Neural crest cell (in vitro differentiated cells): ENCODE measurements around the gene TNFAIP3. TPM values are rescaled to one million over a fixed set of nuclear protein-coding genes. Genes with fewer than 3 reads are reported as not detected.

Experiments used
- DNase-seq: peaks from one replicate; pipeline ENCODE4 v3.0.0; 2021; ENCODE audit warnings: low read depth, mixed read lengths, low spot score
- H3K27ac Mint-ChIP-seq: one replicate; pipeline ENCODE4 v1.8.0; 2021; ENCODE audit warnings: mild to moderate bottlenecking, mixed read lengths; ENCODE audit not compliant: unreplicated experiment
- H3K27me3 Mint-ChIP-seq: 2 replicates; pipeline ENCODE4 v1.8.0; 2021; ENCODE audit warnings: low read depth, mild to moderate bottlenecking, mixed read lengths
- H3K36me3 Mint-ChIP-seq: 2 replicates; pipeline ENCODE4 v1.8.0; 2021; ENCODE audit warnings: low read depth, mild to moderate bottlenecking, mixed read lengths
- H3K4me1 Mint-ChIP-seq: 2 replicates; pipeline ENCODE4 v1.8.0; 2021; ENCODE audit warnings: mixed read lengths
- H3K4me3 Mint-ChIP-seq: one replicate; pipeline ENCODE4 v1.8.0; 2021; ENCODE audit warnings: mild to moderate bottlenecking, mixed read lengths
- H3K9me3 Mint-ChIP-seq: 2 replicates; pipeline ENCODE4 v1.8.0; 2021; ENCODE audit warnings: mixed read lengths
- CTCF ChIP-seq: fragments of 200-600 bp; sonication (generic); conservative IDR thresholded peaks from 2 replicates; pipeline ENCODE4 v1.5.0; 2021; ENCODE audit warnings: antibody characterized with exemption, mild to moderate bottlenecking
- total RNA-seq: library from RNA; stranded (reverse); gene quantifications from 2 replicates; pipeline ENCODE4 v1.2.1, GENCODE V29; 2021

Gene TNFAIP3
- total RNA-seq, 1 donor from 2014 or later, result 2.9 TPM

- H3K4me1 Mint-ChIP-seq, result peaks cover 19% of the 10 kb centered on the region
- DNase-seq, result no peak
- H3K9me3 Mint-ChIP-seq, result no peaks in the 10 kb centered on the region
- no peaks in the 10 kb centered on the region for H3K36me3 Mint-ChIP-seq
- H3K27me3 Mint-ChIP-seq, result no peaks in the 10 kb centered on the region
- H3K27ac Mint-ChIP-seq, result no peak overlapping the region
- no peak for TF ChIP-seq CTCF
- H3K4me3 Mint-ChIP-seq, result no peak overlapping the region
These were observed 45.6 kb upstream of the TNFAIP3 start for GRCh38 chr6:137821491-137821890.

DNA sequence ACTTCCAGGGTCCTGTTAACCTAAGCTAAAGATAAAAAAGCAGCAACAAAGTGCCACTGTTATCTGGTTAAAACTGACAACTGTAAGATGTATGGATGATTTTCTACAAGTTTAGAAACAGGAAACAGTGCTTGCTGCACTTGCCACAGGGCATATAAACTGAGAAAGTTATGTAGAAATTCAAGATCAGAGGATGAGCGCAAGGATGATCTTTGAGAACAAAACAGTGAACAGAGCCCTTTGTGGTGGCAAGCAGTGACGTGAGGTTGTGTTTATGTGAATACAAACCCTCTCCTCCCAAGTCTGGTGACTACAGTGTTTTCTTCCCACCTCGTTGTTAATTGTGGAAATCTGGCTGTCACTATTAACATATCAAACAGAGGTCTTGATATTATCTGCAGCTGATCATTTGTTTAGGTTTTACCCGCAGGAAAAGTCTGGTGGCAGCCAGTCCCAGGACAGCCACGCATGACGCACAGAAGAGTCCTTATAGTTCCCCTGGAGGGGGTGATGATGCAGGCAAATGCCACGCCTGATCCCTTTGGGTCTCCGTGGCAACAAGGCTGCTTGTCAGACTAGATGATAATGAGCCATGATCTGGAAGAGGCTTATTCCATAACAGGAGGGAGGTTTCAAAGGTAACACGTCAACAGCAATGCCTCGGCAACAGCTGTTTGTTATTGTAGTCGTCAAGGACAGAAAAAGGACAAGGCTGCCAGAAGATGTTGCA lies 43.1 kb upstream of the TNFAIP3 start:
- Mint-ChIP-seq H3K9me3 (no peaks in the 10 kb centered on the region), H3K4me1 (peaks cover 19% of the 10 kb centered on the region), H3K36me3 (no peaks in the 10 kb centered on the region), H3K27me3 (no peaks in the 10 kb centered on the region), H3K27ac (peak overlapping the region; percentile 98), H3K4me3 (peak overlapping the region; percentile 38)
- DNase-seq, result peak; percentile 30
- no peak for TF ChIP-seq CTCF

- H3K9me3 Mint-ChIP-seq, result no peaks in the 10 kb centered on the region
- H3K27me3 Mint-ChIP-seq, result no peaks in the 10 kb centered on the region
- no peak overlapping the region for H3K4me3 Mint-ChIP-seq
- no peaks in the 10 kb centered on the region for H3K36me3 Mint-ChIP-seq
- H3K27ac Mint-ChIP-seq, result peak overlapping the region; percentile 98
- DNase-seq, result no peak
- TF ChIP-seq CTCF, result no peak
- H3K4me1 Mint-ChIP-seq, result peaks cover 19% of the 10 kb centered on the region
These were observed 42.5 kb upstream of the TNFAIP3 start for GRCh38 chr6:137824556-137824879.

GRCh38 chr6:137824896-137825295 lies 42.2 kb upstream of the TNFAIP3 start:
- Mint-ChIP-seq H3K4me1 (peaks cover 19% of the 10 kb centered on the region), H3K27ac (no peak overlapping the region), H3K36me3 (no peaks in the 10 kb centered on the region), H3K9me3 (no peaks in the 10 kb centered on the region), H3K27me3 (no peaks in the 10 kb centered on the region), H3K4me3 (no peak overlapping the region)
- no peak for DNase-seq
- TF ChIP-seq CTCF, result no peak

GRCh38 chr6:137827411-137827940 lies 39.6 kb upstream of the TNFAIP3 start:
- Mint-ChIP-seq H3K4me3 (no peak overlapping the region), H3K4me1 (peaks cover 19% of the 10 kb centered on the region), H3K9me3 (no peaks in the 10 kb centered on the region), H3K27ac (no peak overlapping the region), H3K36me3 (no peaks in the 10 kb centered on the region), H3K27me3 (no peaks in the 10 kb centered on the region)
- no peak for DNase-seq
- no peak for TF ChIP-seq CTCF
